PC-3 (cell line): ENCODE measurements around the gene PPP1R26.
"Not testable (repeated sequence)": the region's sequence is repeated elsewhere in the genome, so short reads cannot be mapped to it uniquely, and the experiment has no call there.

Experiments
- CTCF ChIP-seq: fragments of 300-600 bp; sonication (generic); conservative IDR thresholded peaks from 2 replicates; pipeline ENCODE4 v1.5.1; 2017; ENCODE audit warnings: antibody characterized with exemption, low read depth, mild to moderate bottlenecking, low read length
- EZH2 ChIP-seq: fragments of 300-600 bp; sonication (generic); IDR thresholded peaks from one replicate; pipeline ENCODE4 v1.6.1; 2017; ENCODE audit warnings: antibody characterized with exemption, mild to moderate bottlenecking, low read length; ENCODE audit not compliant: unreplicated experiment
- EZH2phosphoT487 ChIP-seq: fragments of 300-600 bp; sonication (generic); IDR thresholded peaks from 2 replicates; pipeline ENCODE4 v1.6.1; 2018; ENCODE audit warnings: mild to moderate bottlenecking, antibody characterized with exemption, low read length, borderline replicate concordance

GRCh38 chr9:135534192-135534711 lies 54.7 kb downstream of the PPP1R26 start:
- TF ChIP-seq EZH2, CTCF, EZH2phosphoT487: not testable (repeated sequence)
